ENCODE measurements around the gene ZCRB1. TPM values are rescaled to one million over a fixed set of nuclear protein-coding genes. Genes with fewer than 3 reads are reported as not detected.

The ZCRB1 gene
- total and polyA plus RNA-seq, 4 donors = 9.8 to 66.3 (median 16.4) TPM

DNA sequence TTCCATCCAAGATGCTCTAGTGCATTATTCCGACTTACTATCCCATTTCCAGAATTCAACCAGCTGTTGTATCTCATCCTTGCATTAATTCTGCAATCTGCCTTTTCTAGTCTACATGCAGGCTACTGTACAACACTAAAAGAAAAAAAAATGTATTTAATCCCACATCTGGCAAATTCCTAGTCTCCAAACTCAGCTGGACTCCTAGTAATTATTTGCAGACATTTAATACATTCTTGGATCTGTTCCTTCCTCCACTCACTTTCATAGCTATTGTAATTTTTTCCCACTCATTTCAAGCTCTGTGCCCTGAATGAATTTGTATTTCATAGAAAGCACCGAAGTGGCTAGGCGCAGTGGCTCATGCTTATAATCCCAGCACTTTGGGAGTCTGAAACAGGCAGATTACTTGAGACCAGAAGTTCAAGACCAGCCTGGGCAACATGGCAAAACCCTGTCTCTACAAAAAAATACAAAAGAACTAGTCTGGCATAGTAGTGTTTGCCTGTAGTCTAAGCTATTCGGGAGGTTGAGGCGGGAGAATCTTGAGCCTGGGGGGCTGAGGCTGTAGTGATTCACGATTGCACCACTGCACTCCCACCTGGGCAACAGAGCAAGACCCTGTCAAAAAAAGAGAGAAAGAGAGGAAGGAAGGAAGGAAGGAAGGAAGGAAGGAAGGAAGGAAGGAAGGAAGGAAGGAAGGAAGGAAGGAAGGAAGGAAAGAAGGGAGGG lies 48.3 kb downstream of the ZCRB1 start:
- H3K4me1 ChIP-seq (ENCODE audit: control insufficient read depth in 4 of 4, insufficient read depth in 4 of 4, low read length in 3 of 4) = peaks cover 0 to 15% (median 11%) of the 10 kb centered on the region in 4 donors
- H3K27me3 ChIP-seq (ENCODE audit: control insufficient read depth in 4 of 4, insufficient read depth in 4 of 4, low read length in 3 of 4) = no peaks in the 10 kb centered on the region
- WGBS = 88% methylated on average over 6 of the region's 6 CpGs
- DNase-seq (ENCODE audit: low spot score) = no peak
- TF ChIP-seq, protein P1, sequence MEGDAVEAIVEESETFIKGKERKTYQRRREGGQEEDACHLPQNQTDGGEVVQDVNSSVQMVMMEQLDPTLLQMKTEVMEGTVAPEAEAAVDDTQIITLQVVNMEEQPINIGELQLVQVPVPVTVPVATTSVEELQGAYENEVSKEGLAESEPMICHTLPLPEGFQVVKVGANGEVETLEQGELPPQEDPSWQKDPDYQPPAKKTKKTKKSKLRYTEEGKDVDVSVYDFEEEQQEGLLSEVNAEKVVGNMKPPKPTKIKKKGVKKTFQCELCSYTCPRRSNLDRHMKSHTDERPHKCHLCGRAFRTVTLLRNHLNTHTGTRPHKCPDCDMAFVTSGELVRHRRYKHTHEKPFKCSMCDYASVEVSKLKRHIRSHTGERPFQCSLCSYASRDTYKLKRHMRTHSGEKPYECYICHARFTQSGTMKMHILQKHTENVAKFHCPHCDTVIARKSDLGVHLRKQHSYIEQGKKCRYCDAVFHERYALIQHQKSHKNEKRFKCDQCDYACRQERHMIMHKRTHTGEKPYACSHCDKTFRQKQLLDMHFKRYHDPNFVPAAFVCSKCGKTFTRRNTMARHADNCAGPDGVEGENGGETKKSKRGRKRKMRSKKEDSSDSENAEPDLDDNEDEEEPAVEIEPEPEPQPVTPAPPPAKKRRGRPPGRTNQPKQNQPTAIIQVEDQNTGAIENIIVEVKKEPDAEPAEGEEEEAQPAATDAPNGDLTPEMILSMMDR (IDR thresholded peaks at IDR 0.05; ENCODE audit: low read depth, low read length, missing input control) = no peak
- TF ChIP-seq NR2F2 (IDR thresholded peaks at IDR 0.05) (no peak), EGR1 (IDR thresholded peaks at IDR 0.05; ENCODE audit: low read depth in 2 of 2) (no peak), GABPA (IDR thresholded peaks at IDR 0.05 in 1 of 2, conservative IDR thresholded peaks at IDR 0.05 in 1 of 2) (no peak)
- TF ChIP-seq, protein P2, sequence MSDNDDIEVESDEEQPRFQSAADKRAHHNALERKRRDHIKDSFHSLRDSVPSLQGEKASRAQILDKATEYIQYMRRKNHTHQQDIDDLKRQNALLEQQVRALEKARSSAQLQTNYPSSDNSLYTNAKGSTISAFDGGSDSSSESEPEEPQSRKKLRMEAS (IDR thresholded peaks at IDR 0.05) = no peak
- no peak overlapping the region for H3K9ac ChIP-seq (ENCODE audit: low read depth in 1 of 2, low read length in 2 of 2)
- H3K9me3 ChIP-seq (ENCODE audit: control insufficient read depth in 4 of 4, low read length in 3 of 4) = peaks cover 0 to 3% (median 0%) of the 10 kb centered on the region in 4 donors
- no peak overlapping the region for H3K27ac ChIP-seq (ENCODE audit: low read depth in 1 of 2, low read length in 2 of 2)
- no peak overlapping the region for H3K4me3 ChIP-seq (ENCODE audit: low read depth in 1 of 3, low read length in 3 of 3)
- no peaks in the 10 kb centered on the region for H3K36me3 ChIP-seq (ENCODE audit: control insufficient read depth in 4 of 4, insufficient read depth in 3 of 4, low read depth in 1 of 4, low read length in 3 of 4)

DNA sequence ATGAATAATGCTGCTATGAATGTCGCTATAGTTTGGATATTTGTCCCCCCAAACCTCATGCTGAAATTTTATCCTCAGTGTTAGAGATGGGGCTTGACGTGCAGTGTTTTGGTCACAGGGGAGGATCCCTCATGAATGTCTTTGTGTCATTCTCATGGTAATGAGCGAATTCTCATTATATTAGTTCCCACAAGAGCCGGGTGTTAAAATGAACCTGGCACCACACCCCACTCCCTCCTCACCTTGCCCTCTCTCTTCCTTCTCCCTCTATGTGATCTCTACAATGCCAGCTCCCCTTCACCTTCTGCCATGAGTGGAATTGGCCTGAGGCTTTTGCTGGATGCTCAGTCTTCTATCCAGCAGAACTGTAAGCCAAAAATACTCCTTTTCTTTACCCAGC lies 50.4 kb downstream of the ZCRB1 start:
- no peak overlapping the region for H3K4me3 ChIP-seq (ENCODE audit: low read depth in 1 of 3, low read length in 3 of 3)
- DNase-seq (ENCODE audit: low spot score) = no peak
- peaks cover 0 to 4% (median 3%) of the 10 kb centered on the region in 4 donors for H3K4me1 ChIP-seq (ENCODE audit: control insufficient read depth in 4 of 4, insufficient read depth in 4 of 4, low read length in 3 of 4)
- H3K9me3 ChIP-seq (ENCODE audit: control insufficient read depth in 4 of 4, low read length in 3 of 4) = peaks cover 0 to 6% (median 0%) of the 10 kb centered on the region in 4 donors
- H3K27ac ChIP-seq (ENCODE audit: low read depth in 1 of 2, low read length in 2 of 2) = no peak overlapping the region
- TF ChIP-seq, protein P3, sequence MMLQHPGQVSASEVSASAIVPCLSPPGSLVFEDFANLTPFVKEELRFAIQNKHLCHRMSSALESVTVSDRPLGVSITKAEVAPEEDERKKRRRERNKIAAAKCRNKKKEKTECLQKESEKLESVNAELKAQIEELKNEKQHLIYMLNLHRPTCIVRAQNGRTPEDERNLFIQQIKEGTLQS (IDR thresholded peaks at IDR 0.05) = no peak
- no peak for TF ChIP-seq JUND (IDR thresholded peaks at IDR 0.05)
- no peak for TF ChIP-seq HNF4A (conservative IDR thresholded peaks at IDR 0.05)
- TF ChIP-seq, protein P4, sequence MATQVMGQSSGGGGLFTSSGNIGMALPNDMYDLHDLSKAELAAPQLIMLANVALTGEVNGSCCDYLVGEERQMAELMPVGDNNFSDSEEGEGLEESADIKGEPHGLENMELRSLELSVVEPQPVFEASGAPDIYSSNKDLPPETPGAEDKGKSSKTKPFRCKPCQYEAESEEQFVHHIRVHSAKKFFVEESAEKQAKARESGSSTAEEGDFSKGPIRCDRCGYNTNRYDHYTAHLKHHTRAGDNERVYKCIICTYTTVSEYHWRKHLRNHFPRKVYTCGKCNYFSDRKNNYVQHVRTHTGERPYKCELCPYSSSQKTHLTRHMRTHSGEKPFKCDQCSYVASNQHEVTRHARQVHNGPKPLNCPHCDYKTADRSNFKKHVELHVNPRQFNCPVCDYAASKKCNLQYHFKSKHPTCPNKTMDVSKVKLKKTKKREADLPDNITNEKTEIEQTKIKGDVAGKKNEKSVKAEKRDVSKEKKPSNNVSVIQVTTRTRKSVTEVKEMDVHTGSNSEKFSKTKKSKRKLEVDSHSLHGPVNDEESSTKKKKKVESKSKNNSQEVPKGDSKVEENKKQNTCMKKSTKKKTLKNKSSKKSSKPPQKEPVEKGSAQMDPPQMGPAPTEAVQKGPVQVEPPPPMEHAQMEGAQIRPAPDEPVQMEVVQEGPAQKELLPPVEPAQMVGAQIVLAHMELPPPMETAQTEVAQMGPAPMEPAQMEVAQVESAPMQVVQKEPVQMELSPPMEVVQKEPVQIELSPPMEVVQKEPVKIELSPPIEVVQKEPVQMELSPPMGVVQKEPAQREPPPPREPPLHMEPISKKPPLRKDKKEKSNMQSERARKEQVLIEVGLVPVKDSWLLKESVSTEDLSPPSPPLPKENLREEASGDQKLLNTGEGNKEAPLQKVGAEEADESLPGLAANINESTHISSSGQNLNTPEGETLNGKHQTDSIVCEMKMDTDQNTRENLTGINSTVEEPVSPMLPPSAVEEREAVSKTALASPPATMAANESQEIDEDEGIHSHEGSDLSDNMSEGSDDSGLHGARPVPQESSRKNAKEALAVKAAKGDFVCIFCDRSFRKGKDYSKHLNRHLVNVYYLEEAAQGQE (IDR thresholded peaks at IDR 0.05) = no peak
- TF ChIP-seq TAF1 (conservative IDR thresholded peaks at IDR 0.05) = no peak
- TF ChIP-seq HNF4G (IDR thresholded peaks at IDR 0.05) = no peak
- H3K36me3 ChIP-seq (ENCODE audit: control insufficient read depth in 4 of 4, insufficient read depth in 3 of 4, low read depth in 1 of 4, low read length in 3 of 4) = no peaks in the 10 kb centered on the region
- WGBS = 98% methylated on average over 4 of the region's 4 CpGs
- no peaks in the 10 kb centered on the region for H3K27me3 ChIP-seq (ENCODE audit: control insufficient read depth in 4 of 4, insufficient read depth in 4 of 4, low read length in 3 of 4)
- H3K9ac ChIP-seq (ENCODE audit: low read depth in 1 of 2, low read length in 2 of 2) = no peak overlapping the region
